Activated T-cell treated with anti-CD3 and anti-CD28 coated beads, Interleukin-2, amount 50 U/mL, for 48 hours (primary cell): ENCODE measurements around the gene TBC1D7.

Source experiments
- DNase-seq, 2 experiments: peaks; one replicate each; pipeline ENCODE4 v3.0.0-alpha.2; 2020

TBC1D7 gene

DNA sequence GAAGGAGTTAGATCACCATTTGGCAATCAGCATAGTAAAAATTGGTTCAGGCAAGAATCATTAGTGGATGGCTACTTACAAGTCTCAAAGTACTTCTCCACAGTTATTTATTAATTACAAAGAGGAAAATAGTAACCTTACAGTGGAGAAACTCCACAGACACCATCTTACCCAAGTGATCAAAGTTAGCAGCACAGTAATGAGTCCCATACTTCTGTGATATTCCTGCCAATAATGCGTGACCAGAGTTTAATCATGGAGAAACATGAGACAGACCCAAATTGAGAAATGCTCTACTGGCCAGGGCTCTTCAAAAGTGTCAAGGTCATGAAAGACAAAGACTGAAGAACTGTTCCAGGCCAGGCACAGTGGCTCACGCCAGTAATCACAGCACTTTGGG lies 9.5 kb downstream of the TBC1D7 start:
- DNase-seq = no peak

DNA sequence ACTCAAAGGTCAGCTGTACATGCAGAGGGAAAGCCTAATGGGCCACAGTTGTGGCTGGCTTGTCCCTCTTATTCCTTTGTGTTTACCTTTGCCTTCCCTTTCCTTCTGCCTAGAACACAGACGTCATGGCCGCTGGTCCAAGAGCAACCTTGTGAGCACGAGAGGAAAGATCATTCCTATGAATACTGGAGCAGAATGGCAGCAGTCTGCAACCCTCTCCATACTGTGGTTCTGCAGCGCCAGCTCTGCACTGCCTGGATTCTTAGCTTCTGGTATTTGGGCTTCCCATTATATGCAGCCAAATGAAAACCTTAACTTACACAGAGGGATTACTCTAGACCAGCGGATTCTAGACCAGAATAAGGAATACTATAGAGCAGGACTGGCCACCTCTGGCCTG lies 12.4 kb downstream of the TBC1D7 start:
- no peak for DNase-seq

DNA sequence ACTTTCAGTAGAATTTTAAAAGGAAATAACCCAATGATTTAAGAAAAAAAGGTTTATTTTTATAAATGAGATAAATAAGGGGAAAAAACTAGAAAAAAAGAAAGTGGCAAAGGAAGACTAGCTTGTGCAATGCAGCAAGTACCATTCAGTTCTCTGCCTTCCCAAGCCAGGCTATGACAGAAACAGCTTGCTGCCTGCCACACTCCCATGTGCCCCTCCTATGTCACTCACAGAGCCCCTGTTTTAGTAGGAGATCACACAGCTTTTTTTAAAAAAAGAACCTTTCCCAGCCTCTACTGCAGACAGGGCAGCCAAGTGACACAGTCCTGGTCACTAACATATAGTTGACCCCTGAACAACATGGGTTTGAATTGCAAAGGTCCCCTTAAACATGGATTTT lies 13.5 kb downstream of the TBC1D7 start:
- no peak for DNase-seq

DNA sequence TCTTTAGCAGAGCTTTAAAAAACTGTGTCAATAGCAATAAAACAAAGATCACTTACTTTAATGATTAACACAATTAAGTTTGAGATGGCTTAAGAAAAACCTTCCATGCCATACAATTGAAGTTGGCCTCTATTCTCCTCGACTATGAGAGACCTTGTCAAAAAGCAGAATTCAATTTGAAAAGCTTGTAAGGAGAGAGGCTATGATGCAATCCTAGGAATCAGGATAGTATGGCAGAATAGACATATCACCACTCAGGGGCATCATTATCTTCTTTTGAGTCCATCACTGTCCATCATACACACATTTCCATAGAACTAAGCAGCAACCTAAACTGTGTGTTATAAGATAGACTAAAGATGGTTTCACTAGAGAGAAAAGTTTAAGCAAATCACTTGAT lies 17.2 kb downstream of the TBC1D7 start:
- DNase-seq = no peak

DNA sequence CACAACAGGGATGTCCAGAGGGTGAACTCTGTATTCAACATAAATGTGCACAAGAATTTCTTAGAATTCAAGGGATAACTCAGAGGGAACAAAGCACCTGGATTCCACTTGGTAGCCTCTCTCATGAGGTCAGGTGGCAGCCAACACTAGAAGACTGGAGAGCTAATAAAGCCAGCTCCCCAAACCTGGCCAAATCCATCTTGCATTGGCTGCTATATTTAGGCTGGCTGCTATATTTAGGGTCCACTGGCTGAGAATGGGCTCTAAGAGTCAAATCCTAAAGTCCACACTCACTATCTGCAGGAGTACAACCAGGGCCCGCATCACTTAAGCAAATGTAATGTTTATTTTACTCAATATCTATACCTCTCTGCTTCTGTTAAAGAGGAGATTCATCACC lies 20.0 kb downstream of the TBC1D7 start:
- DNase-seq = no peak

DNA sequence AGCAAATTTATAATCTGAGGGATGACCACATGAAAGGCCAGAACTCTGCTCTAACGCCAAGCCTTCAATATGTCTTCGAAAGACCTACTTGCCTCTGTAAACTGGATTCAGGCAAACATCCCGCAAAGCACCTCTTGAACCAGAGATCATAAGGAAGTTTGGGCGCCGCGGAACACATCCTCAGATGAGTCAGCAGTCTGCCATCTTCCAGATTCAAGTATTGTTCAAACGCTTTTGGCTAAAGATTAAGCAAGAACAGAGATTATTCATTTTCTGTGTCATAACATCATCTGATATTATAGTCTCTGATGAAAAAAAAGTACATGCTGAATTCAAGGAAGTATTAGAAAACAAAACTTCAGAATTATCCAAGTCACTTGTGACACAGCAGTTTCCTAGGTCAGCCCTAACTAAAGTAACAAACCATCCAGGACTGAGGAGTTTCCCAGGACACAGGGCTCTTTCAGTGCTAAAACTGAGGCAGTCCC lies 20.8 kb downstream of the TBC1D7 start:
- DNase-seq = no peak

DNA sequence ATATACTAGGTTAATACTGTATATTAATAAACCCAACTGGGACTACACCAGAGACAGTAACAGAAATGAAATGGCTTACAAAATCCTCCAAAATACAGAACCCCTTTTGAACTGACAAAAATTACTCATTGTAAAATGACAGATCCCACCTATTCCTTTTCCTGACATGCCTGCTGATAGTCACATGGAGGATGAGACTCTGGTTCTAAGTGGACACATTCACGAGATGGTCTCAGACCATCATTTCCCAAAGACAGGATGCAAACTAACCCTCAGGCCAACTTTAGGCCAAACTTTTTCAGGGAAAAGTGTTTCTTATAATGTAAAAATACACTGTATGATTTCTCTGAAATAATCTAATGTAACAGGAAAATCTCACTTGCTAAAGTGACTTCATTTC lies 22.5 kb downstream of the TBC1D7 start:
- no peak for DNase-seq

DNA sequence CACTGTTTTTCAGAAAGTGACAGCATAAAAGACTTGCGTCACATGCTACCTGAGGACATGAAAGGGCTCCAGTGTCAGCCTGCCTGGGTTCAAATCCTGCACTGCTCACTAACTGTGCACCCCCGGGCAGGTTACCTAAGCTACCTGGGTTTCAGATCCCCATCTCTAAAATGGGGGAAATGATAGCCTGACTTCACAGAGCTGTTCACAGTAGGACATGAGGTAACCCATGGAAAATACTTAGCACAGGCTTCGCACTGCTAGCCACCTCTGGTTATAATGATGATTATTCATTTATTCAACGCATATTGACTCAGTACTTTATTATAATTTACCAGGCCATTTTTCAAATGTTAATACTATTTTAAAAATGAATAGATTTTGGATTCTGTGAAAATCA lies 23.0 kb downstream of the TBC1D7 start:
- no peak for DNase-seq

DNA sequence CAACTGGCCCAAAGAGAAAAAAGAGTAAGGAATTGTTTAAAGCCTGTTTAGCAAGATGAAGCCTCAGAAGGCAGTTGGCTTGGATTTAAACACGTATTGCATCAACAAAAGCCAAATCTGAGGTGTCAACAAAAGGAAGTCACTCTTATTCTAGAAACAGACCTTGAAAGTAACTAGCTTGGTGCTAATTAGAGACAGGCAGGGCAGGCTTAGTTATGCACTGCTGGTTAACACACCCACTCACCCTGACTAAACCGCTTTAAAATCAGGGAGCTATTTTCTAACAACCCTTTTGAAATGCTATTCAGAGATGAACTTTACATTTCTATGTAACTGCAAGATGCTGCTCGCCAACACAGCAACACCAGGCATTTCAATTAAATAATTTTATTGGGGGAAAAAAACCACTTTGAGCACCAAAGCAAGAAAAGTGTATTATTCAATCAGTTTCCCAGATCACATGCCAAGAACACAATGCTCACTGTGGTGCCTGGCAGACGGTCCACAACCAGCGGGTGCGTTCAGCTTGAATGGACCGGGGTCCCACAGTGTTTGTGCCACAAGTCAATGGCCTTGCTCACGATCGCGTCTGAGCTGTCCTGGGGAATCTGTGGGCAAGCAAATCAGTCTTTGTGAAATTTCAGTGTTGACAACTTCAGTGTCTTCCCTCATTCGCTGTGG lies 23.6 kb downstream of the TBC1D7 start:
- DNase-seq = no peak

DNA sequence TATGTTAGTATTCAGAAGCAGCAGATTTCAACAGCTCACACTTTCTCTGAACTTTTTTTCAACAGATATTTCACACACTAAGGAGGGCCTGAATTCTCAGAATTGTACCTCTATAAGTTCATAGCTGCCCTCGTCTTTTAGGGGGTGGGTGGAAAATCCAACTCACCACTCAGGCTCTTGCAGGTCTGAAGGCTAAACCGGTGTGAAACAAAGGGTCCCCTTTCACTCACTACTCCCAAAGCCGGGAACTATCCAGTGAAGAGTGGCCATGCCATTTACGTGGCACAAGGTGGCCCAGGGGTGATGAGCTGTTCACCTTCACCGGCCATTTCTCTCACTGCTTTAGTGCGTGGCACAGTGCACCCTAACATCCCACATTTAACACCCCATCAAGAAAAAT lies 24.2 kb downstream of the TBC1D7 start:
- no peak for DNase-seq

DNA sequence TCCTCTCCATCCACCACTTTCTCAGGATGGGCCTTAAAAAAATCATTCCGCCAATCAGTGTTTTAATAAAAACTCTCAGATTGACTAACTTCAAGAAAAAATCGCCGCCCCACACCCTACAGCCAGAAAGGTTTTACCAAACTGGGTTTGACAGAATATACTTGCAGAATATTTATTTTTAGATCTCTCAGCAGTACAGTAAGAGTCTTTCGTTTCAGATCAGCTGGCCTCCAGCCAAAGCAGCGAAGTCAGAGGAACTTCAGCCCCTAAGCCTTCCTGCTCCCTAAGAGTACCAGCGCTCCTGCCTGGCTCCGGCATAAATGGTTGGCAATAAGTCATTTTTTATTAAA lies 24.7 kb downstream of the TBC1D7 start:
- DNase-seq = peak; percentile 50 to 57

DNA sequence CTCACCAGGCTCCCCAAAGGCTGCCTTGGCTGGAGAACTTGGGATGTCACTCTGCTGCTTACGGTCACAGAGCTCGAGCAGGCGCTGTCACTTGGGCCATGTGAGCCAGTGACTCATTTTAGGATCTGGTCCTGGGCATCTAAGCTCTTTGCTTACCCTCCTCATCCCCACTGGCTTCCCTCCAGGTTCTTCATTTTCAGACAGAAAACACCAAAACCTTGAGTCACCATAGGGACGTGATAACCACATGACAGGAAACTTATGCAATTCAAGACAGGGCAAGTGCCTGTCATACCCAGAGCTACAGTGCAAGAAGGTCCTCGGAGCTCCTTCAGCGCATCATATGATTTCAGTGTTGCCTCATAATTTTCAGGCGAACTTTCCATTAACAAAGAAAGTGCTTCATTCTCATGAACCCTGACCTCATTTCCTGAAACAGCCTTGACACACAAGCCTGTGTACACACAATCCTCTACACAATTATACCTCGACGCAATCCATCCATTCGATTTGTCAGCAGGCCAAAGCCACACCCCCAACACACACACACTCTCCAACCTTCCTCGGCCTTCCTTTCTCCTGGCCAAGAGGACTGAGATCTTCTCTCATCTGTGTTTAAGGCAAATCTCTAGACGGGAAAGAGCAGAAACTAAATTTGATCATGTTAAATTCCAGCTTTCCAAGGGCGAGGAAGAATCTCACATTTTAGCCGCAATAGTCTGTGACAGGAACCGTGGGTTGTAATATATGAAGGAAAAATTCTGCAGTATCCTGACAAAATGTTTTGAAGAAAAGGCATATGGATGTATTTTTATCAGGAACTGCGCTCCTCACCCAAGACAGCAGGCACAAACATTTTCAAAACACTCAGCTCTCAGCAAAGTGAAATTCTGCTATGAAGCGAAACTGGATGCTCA lies 25.3 kb downstream of the TBC1D7 start:
- DNase-seq = peak; percentile 56 to 65

DNA sequence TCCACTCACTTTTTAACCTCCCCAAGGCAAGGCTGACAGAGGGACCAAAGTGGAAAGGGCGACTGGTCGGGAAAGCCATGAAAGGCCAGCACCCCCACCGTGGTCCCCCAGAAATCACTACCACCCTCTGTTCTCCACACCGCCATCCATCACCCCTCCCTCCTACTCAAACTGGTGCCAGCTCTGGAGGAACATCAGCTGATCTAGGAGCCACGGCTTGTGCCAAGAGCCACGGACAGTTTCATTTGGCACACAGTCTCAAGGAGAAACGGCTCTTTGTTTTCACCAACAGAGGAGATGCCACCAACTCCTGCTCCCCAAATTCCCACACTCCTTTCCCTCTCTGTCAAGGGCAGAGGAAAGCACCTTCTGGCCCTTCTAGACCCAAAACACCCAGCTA lies 26.0 kb downstream of the TBC1D7 start:
- no peak for DNase-seq

DNA sequence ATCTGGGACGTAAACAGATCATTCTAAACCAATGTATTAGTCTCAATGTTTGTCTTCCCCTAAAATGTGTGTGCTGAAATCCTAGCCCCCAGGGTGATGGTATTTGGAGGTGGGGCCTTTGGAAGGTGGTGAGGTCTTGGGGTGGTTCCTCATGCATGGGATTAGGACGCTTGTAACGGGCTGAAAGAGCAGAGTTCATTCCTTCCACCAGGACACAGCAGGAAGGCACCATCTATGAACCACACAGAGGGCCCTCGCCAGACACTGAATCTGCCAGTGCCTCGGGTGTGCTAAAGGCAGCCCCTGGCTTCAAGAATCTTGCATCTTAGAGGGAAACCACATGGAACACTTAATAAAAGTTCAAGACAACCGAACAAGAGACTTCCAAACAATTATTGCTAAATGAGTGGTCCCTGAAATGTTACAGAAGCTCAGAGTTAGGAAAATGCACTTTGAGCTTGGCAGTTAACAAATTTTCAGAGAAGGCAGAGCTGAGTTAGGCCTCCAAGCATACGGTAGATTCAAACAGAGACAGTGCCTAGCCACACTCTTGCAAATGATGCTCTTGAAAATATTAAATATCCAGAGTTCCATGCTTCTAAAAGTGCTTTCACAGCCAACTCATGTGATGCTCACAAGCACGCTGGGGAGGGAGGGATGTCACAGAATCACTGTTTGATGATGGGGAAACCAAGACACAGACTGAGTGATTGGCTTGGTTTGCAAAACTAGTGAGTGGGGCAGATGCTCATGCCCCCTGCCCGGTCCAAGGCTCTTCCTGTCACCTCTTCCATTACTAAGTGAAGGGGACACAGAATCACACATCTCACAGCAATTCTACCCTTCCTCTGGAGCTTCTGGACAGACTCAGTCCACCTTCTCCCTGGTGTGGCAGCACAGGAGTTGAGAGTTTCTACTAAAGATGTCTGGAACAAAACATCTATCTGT lies 27.4 kb downstream of the TBC1D7 start:
- no peak for DNase-seq

DNA sequence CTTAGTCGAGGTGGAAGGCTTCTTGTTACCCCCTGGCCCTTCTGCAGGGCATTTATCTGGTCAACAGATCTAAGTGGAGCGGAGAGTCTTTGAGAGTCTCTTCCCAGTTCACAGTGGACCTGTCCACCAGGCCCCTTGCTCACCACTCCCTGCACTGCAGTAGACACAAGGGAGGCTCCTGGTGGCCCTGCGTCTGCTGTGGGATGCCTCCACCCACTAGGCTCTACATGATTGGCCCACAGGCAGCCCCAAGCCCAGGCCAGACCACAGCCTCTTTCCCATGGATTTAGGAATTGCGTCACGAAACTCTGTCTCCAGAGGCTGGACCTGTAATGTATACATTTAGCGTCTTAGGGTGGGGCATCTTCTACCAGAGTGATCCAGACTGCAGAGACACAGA lies 28.4 kb downstream of the TBC1D7 start:
- DNase-seq = no peak

DNA sequence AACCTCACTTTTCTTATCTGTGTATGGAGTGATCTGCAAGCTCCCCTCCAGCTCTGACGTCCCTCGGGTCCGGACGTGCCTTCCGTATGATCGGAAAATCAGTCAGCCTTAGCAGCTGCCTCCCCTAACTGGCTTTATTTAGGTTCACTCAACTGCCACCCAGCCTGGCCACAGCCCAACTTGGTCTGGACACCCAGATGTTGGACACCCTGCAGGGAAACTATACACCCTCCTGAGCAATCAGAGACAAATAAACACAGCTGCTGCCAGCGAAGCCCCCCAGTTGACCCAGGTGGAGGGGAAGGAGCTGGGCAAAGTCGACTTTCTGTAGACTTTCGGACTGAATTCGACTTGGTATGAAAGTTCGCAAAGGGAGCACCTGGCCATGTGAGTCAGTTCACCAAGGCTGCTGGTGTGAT lies 28.9 kb downstream of the TBC1D7 start:
- DNase-seq = no peak

DNA sequence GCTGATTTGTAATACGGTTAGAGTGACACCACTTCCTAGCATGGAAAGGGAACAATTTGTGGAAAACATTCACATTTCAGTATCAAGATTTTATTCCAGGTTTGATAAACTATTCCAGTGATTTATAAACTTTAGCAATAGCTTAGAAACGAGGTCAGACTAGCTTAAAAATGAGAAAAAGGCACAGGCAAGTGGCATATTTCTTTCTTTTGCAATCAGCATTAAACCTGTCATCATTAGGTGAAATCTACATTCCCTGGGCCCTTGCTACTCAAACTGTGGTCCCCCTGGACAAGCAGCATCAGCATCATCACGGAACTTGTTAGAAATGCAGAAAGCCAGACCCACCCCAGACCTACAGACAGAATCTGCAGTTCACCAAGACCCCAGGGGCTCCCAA lies 29.9 kb downstream of the TBC1D7 start:
- no peak for DNase-seq

DNA sequence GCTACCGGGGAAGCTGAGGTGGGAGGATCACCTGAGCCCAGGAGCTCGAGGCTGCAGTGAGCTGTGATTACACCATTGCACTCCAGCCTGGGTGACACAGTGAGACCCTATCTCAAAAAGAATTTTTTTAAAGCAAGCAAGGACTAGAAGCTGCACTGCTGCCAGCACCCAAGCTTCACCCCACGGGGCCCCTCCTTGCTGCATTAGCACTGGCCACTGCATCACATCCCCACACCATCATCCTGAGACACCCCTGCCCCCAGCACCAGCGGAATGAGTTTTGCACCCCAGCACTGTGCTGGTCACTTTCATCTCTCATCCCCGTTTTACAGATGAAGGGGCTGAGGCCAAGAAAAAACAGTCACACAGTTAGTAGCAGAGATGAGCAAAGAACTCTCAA lies 30.9 kb downstream of the TBC1D7 start:
- no peak for DNase-seq

DNA sequence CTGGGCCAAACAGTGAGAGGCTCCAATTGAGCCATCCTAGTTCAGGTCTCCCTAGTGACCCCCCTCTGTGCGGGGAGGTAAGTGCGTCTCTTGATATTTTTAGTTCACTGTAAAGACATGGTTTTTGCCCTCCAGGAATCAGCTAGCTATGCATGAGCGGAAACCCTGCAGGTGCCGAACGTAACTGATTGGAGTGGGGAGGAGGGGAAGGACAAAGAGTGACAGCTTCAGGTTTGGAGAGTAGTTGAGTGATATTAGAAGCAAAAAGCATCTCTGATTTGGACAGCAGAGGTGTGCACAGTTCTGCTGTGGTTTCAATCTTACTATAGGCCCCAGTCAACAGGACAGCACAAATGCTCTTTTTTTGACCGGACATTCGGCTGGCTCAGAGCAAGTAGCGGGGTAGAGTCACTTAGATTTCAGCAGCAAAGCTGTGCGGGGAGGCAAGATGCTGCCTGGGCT lies 31.8 kb downstream of the TBC1D7 start:
- no peak for DNase-seq

DNA sequence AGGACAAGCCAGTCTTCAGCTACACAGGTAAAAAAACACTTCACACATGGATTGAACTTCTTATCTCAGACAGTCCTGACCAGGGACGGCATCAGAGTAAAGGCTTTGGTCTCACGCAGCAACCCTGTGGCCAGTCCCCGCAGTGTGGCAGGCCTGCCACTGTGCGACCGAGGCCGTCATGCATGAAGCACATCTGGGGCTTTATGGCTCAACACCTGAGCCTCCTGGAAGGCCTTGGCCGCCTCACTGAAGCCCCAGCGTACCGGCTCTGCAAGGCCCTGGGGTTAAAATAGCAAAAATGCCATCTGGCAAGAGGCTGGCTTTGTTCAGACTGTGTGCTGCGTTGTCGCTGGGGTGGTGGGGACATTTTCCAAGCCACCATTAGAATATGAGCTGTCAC lies 32.8 kb downstream of the TBC1D7 start:
- no peak for DNase-seq

DNA sequence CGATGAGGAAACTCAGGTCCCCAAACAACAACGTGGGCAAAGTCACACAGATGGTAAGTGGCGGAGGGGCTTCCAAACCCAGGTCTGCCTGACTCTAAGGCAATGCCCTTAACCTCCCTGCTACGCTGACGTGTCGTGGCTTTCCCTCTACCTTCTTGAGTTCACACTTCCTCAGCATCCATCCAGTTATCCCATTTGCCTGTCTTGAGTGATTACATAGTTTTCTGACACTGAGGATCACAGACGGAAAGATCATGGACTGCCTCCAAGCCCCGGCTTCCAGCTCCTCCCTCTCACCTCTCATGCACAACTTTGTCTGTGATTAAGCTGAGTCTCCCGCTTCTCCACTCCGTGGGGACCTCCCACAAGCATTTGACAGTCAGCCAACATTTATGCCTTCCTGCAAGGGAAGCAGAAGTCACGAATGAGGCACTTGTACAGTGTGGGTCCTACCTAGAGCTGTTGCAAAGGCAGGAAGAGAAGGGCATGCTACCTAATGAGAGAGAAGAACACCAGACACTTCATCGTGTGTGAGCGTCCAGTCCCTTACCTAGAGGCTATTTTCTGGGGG lies 33.8 kb downstream of the TBC1D7 start:
- no peak for DNase-seq

DNA sequence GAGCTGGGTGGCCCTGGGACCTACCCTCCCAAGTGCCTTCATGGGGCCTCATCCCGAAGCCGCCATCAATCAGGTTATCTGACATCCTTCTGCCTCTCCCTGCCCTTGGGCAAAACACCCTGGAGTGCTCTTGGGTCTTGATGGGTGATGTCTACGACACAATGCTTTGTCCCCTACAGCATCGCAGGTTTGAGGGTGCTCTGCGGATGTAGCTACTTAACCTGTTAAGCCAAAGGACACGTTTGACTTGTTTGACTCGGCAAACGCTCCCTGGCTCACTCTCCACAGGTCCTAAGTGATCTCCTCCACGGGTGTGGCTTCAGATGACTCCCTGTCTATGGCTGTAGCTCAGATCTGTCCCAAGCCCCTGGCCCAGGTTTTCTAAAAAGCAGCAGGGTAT lies 35.6 kb downstream of the TBC1D7 start:
- DNase-seq = peak in 1 of 2 experiments; percentile 16

DNA sequence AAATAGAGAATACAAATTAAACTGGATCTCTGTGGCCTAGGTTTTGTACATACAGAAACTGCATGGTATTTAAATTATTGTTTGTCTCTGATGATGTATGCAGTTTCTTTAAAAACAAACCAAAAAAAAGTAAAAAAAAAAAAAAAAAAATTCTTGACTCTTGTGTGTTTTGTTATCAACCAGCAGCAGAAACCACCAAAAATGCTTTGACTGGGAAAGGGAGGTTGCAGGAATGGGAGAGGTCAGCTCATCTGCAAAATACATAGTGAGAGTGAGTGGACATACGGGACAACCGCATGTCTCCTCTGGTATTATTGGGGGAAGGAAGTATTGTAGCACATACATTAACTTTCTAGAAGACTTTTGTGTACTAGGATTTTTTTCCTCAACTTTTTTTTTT lies 38.0 kb downstream of the TBC1D7 start:
- no peak for DNase-seq
